PFSK-1 (cell line): Measurements from ENCODE around the gene PIAS3.

Experiments
- FOXP2 ChIP-seq: optimal IDR thresholded peaks from 2 replicates; pipeline ENCODE3; 2011; ENCODE audit warnings: borderline replicate concordance, control low read depth, inconsistent platforms; ENCODE audit not compliant: insufficient read depth; ENCODE audit errors: extremely low read length, extremely low read depth
- POLR2AphosphoS5 ChIP-seq: IDR thresholded peaks from 2 replicates; pipeline ENCODE4 v1.6.1; 2012; ENCODE audit warnings: low read depth, mild to moderate bottlenecking, control low read depth, low read length, moderate library complexity
- REST ChIP-seq, 2 experiments: IDR thresholded peaks; 2 replicates each; pipeline versions ENCODE4 v1.6.1 to v1.8.0; 2011 to 2012; ENCODE audit warnings: low read depth in 2 of 2, low read length in 2 of 2, control low read depth in 1 of 2, inconsistent platforms in 1 of 2, mild to moderate bottlenecking in 1 of 2, moderate library complexity in 1 of 2; ENCODE audit not compliant: insufficient read depth in 1 of 2
- SIN3A ChIP-seq: IDR thresholded peaks from 2 replicates; pipeline ENCODE4 v1.6.1; 2012; ENCODE audit warnings: mild to moderate bottlenecking, low read length, moderate library complexity, borderline replicate concordance; ENCODE audit not compliant: insufficient read depth
- TAF1 ChIP-seq: IDR thresholded peaks from 2 replicates; pipeline ENCODE4 v1.6.1; 2012; ENCODE audit warnings: low read length, control low read depth, borderline replicate concordance; ENCODE audit not compliant: insufficient read depth

Gene PIAS3

DNA sequence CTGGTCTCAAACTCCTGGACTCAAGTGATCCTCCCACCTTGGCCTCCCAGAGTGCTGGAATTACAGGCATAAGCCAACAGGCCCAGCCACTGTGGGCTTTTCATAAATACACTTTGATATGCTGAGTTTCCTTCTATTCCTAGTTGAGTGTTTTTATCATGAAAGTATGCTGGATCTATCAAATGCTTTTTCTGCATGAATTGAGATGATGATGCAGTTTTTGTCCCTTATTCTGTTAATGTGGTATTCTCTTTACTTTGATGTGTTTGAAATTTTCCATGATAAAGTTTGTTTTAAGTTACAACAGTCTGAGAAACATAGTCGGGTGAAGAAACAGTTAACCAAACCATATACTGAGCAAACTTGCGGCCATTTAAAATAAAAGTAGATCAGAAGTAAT is 59.1 kb downstream of the PIAS3 start:
- TF ChIP-seq FOXP2 (no peak), REST (IDR thresholded peaks at IDR 0.05; ENCODE audit: insufficient read depth in 1 of 2, low read depth in 2 of 2, low read length in 2 of 2) (no peak), POLR2AphosphoS5 (no peak), TAF1 (no peak), SIN3A (no peak)
